ENCODE results near the gene KIAA1755.

The KIAA1755 gene

DNA sequence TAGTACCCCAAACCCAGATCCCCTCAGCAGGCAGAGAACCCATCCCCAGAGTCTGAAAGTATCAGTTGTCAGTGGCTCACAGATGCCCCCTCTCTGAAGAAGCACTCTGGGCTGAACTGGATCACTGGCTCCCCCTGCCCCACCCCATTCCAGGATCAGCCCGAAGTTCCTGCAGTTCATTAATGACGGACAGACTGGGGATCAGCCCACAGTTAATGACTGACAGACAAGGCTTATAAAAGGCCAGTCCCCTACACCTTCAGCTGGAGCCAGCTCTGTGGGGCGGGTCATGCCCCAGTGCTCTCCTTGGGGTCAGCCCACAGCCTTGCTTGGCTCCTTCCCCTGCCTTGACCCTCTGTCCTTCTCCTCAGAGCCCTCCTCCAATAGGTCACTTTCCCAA is 21.7 kb downstream of the KIAA1755 start:
- DNase-seq, result no peak

DNA sequence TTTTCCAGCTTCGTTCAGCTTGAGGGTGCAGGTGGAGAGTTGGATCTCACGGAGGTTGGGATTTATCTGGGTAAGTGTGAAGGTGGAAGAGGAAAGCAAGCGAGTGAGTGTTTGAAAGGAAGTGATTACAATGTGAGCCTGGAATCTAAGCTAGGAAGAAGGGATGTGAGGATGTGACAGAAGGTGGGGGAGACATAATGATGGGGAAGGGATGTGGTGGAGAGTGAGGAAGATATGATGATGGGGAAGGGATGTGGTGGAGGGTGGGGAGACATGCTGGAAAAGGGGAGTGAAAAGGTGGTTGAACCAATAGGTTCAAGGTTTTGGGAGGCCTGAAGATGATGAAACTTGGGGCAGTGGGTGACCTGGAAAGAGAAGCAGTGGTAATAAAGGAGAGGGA is 23.2 kb downstream of the KIAA1755 start:
- DNase-seq, result no peak

GRCh38 chr20:38231531-38232121 is 28.9 kb downstream of the KIAA1755 start:
- no peak for DNase-seq

GRCh38 chr20:38230957-38231526 is 29.5 kb downstream of the KIAA1755 start:
- no peak for DNase-seq

DNA sequence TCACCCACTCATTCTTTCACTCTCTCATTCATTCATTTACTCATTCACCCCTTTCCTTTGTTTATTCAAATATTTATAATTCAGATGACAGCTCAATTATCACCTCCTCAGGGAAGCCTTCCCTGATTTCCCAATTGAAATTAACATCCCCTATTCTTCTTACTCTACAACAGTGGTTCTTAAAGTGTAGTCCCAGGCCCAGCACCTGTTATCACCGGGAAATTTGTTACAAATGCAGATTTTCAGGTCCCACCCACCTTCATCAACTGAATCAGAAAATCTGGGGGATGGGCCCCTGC is 30.3 kb downstream of the KIAA1755 start:
- DNase-seq, result no peak

- peak; percentile 30 for DNase-seq
Measured at GRCh38 chr20:38229376-38230252, 30.9 kb downstream of the KIAA1755 start.

GRCh38 chr20:38228436-38228835 is 32.1 kb downstream of the KIAA1755 start:
- DNase-seq, result no peak

DNA sequence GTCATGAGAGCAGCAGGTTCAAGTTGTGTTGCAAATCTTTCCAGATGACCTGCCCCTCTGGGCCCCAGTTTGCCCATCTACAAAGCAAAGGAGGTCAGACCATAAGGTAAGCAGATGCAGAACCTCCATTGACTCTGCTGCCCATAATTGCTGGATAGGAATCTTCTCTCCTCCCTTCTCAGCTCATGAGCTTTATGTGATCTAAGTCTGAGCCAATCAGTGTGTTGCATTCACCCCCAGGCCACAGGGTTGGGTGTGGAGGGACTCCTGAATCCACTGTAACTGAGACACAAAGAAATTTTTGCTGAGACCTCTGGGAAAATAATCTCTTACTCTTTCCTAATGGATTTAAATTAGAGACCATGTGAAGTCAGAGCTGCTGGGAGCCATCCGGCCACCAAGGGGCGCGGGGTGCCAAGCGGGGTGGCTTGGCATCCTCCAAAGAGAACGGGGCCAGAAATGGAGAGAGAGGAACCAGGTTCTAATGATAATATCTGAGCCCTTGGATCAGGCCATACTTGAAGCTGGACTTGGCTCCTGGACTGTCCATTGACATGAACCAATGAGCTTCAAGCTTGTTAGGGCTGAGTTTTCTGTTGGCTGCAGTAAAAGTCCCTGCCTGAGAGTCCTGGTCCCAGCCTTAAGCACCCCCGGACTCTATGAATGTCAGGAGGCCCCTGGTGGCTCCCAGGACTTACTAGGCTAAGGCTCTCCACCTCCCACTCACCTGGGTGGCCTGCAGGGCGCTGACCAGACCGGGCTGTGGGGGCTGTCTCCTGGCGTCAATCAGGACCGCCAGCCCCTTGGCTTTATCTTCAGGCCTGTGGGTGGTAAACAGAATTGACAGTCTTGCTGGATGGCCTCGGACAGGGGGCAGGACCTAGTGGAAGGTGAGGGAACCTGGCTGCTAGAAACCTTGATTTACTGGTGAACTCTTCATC is 32.8 kb downstream of the KIAA1755 start:
- DNase-seq, result no peak

GRCh38 chr20:38226553-38226952 is 34.0 kb downstream of the KIAA1755 start:
- no peak for DNase-seq

DNA sequence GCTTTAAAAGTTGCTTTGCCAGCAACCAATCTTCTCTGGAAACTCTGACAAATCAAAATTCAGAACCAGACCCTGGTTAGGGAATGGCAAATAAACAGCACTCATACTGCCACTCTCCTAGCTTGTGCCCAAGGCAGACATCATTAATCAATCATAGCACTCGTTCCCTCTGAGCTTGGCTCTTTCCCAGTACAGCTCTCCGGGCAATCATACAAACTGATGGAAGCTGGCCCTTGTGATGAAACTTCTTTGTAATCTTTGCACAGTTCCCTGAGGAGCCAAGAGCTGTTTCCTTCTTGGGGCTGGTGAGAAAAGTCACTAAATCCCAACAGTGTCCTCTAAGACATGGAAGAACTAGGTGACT is 34.7 kb downstream of the KIAA1755 start:
- DNase-seq, result no peak

DNA sequence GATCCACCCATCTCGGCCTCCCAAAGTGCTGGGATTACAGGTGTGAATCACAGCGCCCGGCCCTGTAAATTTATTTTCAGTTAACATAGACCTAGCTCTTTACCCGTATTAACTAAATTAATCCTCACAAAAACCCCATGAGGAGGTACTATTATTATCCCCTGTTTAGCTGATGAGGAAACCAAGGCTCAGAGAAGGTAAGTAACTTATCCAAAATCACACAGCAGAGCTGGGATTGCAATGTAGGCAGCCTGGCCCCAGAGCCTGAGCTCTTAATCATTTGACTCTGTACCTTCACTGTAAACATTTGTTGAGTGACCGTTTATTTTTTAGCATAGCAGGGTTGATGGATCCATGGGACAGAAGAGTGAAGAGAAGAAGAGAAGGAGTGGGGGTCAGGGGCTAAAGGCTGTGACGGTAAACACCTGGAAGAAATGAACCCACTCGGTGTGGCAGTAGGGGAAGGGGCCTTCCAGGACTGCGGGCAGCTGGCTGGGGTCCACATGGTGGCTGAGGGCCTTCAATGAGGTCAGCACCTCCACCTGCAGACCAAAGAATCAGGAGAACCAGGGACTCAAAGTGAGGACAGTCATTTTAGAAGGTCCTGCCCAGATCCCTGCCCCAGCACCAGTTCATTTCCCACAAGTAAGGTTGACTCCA is 35.2 kb downstream of the KIAA1755 start:
- no peak for DNase-seq

GRCh38 chr20:38224531-38224930 is 36.0 kb downstream of the KIAA1755 start:
- DNase-seq, result no peak

DNA sequence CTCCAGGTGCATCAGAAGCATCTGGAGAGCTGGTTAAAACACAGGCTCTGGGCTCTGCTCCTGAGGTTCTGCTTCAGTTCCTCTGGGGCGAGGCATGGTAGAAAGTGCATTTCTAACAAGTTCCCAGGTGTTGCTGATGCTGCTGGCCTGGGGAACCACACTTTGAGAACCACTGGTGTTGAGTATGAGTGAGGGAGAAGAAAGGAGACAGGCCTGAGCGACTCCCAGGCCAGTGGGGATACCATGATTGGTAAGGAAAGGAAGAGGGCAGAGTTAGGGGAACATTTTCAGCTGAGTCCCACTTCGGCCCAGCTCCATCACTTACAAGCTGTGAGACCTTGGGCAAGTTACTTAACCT is 36.8 kb downstream of the KIAA1755 start:
- no peak for DNase-seq

GRCh38 chr20:38222923-38223742 is 37.4 kb downstream of the KIAA1755 start:
- DNase-seq, result no peak

DNA sequence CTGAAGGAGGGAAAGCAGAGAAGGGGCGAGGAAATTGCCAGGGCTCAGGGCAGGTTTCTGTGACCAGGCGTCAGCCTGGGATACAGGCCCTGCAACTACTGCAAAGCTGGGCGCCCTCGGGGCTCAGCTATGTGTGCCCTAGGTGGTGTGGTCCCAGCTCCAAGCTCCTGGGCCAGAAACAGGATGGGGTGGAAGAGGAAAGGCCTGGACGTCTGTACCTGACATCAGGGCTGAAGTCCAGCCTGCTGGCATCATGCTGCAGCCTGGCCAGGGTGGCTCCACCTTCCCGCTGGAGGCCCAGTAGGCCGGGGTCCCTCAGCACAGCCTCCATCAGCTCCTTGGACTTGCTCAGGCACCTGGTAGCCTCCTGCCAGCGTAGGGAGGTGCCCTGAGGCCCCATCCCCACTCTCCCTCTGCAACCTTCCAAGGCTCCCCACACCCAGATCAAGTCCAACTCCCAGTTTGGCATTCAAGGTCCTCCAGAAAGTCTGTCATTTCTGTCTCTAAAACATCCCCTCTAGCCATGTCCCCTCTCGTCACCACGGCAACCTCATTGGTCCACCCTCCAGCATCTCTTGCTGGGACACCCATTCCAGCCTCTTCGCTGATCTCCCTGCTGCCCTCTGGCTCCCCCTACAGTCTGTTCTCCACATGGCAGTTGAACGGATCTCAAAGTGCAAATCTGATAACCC is 38.2 kb downstream of the KIAA1755 start:
- DNase-seq, result peak; percentile 74

DNA sequence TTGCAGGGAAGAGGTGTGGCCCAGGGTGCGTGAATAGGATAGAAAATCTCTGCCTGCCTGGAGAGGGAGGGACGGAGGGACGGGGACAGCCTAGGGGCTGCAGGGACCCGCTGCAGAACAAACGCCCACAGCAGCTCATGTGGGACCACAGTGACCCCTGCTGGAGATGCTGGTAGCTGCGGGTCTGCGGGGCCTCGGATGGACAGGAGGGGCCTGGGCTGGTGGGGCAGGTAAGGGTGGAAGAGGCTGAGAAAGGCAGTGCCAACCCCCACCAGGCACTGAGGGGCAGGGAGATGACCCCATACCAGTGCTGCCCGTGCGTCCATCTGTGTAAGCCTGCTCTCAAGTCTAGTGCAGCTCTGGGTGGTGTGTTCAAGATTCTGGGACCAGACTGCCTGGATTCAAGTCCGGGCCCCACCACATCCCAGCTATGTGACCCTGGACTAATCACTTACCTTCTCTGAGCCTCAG is 39.4 kb downstream of the KIAA1755 start:
- peak; percentile 76 for DNase-seq

DNA sequence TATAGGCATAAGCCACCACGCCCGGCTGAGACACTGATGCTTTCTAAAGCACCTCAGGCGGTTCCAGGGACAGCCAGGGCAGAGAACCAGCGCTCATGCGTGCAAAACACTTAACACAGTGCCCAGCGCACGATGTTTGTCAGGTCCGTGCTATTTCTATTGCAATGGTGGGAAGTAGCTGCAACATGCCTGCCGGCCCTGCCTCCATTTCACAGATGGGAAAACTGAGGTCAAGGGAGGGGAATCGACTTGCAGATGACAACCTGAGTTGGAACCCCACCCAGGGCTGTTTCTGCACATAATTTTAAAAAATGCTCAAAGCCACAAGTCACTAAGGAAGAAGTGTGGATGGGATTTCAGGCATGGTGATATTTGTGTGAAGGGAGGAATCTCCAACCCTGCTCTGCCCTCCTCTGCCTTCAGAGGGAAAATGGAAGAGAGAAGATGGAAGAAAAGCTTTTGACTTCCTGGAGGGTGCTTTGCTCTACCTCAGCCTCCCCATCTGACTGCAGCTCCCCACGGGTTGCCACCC is 39.9 kb downstream of the KIAA1755 start:
- no peak for DNase-seq

GRCh38 chr20:38219006-38219950 is 41.3 kb downstream of the KIAA1755 start:
- DNase-seq, result no peak

GRCh38 chr20:38218566-38218885 is 42.0 kb downstream of the KIAA1755 start:
- no peak for DNase-seq

All from DMS53 (cell line).